UCSD-AML1 (cell line): ENCODE data around the gene IRF4.
"Not testable (repeated sequence)": the region's sequence is repeated elsewhere in the genome, so short reads cannot be mapped to it uniquely, and the experiment has no call there.

Source experiments
- DNase-seq: peaks from one replicate; lab custom pipeline; 2025; ENCODE audit not compliant: unreplicated experiment; lab: John Stamatoyannopoulos, UW

The IRF4 gene

DNA sequence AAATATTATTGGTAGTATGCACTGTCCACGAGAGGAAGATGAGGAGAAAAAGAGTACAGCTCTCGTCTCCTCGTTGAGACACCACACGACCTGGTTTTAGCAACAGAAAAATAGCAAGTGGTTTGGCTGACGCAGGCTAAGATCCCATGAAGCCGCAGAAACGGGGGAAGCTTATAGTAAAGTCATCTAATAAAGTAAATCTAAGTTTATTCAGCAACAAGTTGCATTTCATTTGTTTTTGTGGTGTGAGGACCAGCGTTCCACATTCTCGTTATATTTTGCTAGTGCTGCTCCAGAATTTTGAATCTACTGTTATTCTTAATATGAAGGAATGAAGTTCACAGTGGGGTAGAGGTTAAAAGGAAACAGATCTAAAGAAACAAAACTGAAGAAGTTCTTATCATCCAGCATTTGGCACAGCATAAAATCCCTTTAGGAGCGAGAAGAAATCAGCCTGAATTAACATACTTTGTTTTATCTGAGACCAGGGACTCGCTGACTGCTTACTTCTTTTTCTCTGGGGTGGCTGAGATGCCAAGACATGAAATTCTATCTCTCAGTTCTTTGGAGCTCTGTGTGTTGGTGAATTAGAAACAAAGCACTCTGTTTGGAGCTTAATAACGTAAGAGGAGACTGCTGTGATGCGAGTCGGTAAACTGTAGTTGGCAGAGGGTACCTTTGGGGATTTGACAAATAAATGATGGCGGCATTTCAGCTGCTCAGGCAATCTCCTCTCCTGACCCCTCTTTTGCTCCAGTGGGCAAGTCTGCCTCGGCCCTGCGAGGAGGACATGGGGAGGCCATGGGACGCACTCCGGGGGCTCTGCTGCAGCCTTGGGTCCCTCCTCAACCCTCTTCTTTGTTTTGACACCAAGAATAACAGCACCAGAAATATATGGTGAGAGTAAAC lies 24.9 kb upstream of the IRF4 start:
- DNase-seq: no peak

DNA sequence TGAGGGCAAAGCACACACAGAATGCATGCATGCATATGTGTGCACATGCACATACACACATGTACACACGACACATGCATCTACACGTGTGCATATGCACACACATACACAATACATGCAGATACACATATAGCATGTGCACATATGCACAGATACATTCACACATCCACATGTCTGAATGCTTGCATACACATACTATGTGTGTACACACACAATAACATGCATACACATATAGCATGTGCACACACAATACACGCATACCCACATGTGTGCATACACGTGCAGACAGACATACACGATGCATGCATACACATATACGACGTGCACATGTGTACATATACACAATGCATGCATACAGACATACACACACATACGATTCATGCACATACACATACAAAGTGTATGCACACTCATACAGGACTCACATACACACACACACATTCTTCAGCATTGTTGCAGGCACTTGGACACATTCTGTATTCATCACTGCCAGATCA lies 24.2 kb upstream of the IRF4 start:
- no peak for DNase-seq

DNA sequence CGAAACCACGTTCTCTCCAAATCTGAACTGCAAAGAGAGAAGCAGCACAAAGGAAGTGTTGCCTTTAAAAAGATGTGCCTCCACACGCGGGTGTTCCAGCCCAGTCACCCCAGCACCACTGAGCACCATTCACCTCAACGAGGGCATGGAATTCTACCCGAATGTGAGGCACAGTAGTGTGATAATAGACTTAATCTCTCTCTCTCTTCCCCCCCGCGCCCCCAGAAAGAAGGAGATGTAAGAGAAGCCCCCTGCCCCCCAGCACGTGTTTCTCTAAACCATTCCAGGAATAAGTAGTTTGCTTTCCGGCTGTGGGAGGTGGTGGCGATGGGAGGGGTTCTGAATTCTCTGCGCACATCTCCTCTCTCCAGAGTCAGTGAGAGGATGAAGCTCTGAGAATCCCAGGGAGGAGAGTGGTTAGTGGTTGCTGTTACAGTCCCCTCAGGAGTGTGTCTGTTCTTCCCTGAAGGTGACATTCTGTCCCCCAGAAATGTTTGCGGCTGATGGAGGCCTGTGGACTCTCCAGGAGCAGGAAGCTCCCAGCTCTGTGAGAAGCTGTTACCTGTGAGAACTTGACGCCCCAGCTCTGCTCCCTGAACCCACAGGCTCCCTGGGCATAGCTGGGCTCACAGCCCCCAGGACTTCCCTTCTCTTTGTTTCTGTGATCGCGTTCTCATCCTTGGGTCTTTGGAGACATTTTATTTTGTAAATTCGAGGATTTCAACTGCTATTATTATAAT lies 23.5 kb upstream of the IRF4 start:
- DNase-seq: no peak

DNA sequence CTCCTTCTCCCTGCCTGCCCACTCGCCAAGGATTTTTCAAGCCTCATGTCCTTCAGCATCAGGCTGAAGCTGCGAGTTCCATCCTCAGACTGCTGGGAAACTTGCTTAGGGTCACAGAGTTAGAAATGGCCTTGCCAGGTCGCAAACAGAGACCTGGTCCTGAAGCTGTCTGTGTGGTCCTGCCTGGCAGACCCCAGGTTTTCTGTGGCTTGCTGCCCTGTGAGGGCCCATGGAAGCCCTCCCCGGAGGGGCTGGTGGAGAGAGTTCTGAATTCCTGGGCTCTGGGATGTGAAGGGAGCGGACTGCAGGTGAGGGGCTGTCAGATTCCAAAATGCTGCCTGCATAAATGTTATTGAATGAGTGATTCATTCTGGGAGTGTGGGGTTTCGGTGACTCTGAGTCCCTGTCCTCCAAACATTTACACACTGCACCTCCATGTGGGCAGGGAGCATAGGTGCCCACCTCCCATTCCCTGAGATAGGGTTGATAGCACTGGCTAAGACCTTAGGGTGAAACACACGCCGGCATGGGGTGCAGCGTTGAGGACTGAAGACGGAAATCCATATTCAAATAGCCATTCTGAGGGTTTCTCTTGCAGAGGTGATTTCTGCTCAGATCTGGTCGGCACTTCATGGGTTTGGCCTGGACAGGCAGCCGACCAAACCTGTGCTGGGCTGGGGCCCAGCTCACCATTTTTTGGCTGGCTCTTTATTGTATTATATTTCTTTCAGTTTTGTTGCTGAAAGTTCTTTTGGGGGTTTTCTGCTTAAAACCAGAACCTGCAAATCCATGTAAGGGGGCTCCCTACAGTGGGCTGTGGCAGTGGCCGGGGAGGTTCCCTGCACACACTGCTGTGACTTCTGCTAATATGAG lies 21.8 kb upstream of the IRF4 start:
- no peak for DNase-seq

DNA sequence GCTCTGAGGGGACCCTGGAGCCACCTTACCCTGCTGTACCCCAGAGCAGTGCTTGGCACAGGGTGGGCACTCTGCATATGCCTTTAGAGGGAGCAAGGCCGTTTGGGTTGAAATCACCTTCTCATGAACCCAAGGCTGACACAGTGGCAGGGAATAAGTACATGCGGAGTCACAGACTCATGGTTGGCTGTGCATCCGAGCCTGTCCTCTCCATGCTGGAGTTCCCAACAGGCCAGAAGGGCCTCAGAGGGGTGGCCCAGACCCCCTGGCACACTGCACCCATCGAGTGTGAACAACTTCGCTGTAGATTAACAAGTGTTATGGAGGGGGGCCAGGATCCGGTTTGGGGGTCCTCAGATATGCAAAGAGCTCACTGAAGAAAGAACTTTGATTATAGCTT lies 21.0 kb upstream of the IRF4 start:
- no peak for DNase-seq

DNA sequence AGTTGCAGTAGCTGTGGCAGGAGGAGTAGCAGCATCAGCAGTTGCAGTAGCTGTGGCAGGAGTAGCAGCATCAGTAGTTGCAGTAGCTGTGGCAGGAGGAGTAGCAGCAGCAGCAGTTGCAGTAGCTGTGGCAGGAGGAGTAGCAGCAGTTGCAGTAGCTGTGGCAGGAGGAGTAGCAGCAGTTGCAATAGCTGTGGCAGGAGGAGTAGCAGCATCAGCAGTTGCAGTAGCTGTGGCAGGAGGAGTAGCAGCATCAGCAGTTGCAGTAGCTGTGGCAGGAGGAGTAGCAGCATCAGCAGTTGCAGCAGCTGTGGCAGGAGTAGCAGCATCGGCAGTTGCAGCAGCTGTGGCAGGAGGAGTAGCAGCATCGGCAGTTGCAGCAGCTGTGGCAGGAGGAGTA lies 19.7 kb upstream of the IRF4 start:
- DNase-seq: not testable (repeated sequence)

GRCh38 chr6:372336-372911 lies 19.1 kb upstream of the IRF4 start:
- DNase-seq: no peak

DNA sequence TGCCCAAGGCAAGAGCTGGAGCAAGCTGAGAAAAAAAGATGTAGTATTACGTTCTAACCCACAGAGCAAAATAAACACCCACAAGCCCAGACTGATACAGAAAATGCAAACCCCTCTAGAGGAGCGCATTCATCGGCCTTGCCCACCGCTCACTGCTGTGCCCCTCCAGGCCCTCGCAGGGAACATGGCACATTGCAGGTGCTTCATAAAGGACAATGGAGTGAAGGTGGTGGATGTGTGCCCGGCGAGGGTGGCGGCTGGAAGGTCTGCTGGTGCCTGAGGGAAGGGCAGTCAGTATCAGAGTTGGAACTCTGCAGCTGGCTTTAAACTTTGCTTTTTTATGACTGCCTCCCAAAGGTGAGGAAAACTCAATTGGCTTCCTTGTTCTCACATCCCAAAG lies 18.5 kb upstream of the IRF4 start:
- no peak for DNase-seq

GRCh38 chr6:373773-374724 lies 17.5 kb upstream of the IRF4 start:
- DNase-seq: no peak

GRCh38 chr6:374956-375355 lies 16.6 kb upstream of the IRF4 start:
- no peak for DNase-seq

- DNase-seq: no peak
Observed at GRCh38 chr6:376827-377640, 14.5 kb upstream of the IRF4 start.

DNA sequence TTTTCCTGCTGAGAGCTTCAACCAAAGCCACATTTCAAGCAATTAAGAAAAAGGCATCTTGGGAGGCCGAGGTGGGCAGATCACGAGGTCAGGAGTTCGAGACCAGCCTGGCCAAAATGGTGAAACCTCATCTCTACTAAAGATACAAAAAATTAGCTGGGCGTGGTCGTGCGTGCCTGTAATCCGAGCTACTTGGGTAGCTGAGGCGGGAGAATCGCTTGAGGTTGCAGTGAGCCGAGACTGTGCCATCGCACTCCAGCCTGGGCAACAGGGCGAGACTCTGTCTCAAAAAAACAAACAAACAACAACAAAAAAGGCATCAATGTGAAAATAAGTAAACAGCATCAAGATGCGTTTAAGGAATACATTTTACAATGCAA lies 13.9 kb upstream of the IRF4 start:
- DNase-seq: not testable (repeated sequence)

- no peak for DNase-seq
Observed at GRCh38 chr6:378090-378957, 13.2 kb upstream of the IRF4 start.

GRCh38 chr6:378958-379409 lies 12.6 kb upstream of the IRF4 start:
- DNase-seq: no peak

DNA sequence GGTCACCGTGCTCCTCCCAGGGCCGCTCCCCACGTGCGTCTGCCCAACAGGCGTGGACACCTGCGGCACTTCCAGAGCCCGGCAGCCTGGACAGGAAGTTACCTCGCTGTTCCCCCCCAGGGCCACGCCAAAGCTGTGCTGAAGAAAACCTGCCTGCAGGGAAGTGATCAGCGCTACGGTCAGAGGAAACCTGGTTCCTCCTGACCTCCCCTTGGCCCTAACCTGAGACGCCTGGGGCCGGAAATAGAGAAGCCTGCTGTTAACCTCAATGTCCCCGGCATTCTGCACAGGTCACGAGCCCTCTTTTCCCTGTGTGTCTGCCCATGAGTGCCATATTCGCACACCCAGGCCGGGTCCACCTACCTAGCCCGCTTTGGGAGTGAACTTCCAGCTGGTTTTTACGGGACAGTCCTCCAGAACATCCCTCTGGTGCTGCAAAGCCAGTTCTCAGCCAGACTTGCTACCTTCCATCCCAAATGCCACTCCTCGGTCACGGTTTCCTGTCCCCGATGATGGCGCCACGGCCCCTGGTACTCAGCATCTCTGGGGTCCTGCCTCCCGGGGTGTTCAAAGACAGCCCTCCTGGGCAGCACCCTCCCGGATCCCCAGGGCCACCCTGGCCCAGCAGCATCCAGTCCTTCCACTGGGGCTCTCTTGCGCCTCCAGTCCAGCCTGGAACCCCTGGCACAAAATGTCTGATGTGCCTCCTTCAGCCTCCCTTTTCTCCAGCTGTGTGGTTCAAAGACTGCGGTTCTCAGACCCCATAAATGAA lies 12.0 kb upstream of the IRF4 start:
- DNase-seq: no peak

DNA sequence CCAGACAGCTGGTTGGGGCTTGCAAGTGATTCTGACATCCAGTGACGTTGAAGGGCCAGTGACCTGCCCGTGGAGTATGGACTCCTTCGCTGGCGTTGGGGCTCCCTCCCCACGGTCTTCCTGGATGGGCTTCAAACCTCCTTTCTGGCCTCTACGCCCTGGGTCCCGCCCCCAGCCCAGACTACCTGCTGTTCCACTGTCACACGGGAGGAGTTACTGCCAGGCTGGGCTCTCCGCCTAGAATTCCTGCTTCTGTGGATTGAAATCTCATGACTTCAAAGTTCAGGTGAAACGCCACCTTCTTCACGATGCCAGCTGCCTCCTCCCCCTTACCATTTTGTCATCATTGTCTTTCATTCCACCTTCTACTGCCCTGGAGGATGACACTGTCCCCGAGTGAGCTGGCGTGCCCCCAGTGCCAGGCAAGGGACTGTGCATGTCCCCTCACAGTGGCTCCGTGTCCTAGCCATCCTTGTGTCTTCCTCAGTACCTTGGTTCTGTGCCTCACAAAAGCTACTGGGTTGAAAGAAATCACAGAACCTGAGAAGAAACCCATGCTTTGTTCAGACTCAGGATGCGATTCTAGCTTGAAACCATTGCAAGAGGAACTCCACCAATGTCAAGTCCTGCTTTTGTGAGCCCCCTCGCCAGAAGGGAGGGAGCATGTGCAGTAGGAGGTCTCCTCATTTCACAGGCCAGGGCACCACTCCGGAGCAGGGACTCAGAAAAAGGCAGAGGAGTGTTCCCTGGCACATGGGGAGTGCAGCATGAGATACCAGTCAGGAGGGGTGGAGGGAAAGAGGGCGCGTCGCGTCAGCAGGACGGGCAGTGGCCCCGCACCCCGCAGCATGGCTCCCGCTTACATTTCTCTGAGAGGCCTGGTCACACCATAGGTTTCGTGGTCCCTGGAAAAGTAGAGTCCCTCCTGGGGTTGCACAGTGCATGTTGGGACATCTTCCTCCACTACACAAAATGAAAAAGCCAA lies 11.0 kb upstream of the IRF4 start:
- DNase-seq: no peak
